GM18526 (cell line): ENCODE results near the gene PRCD.

Source experiments
- POLR2A ChIP-seq: IDR thresholded peaks from 3 replicates; pipeline ENCODE4 v1.6.1; 2011; ENCODE audit not compliant: insufficient read length; ENCODE audit errors: extremely low read depth

PRCD gene

DNA sequence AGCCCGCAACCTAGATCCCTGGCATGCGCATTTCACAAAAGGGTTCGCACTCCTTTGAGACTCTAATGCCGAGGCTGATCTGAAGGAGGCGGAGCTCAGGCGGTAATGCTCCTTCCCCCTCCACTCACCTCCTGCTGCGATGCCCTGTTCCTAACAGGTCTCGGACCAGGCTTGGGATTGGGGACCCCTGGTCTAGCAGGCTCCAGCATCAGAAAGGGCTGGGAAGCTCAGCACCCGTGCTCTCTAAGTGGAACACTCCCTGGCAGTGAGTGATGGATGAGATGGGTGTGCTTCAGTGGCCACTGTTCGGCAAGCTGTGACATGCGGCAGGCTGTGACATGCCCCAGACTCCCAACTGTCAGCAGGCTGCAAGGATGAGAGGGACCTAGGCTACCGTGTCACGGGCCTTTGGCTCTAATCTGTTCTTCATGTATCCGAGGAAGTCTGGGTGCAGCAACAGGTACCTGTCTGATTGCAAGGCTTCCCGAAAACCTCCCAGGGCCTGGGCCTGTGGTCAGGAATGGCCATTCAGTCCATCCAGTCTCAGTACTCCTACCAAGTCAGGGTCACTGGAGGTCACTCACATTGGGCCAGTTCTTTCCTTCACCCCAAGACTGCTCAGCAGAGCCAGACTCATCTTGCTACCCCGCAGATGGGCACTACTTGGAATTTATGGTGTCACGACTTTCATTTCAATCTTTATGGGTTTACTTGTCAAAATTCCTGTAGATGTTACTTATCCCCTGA, 47.1 kb downstream of the PRCD start:
- TF ChIP-seq POLR2A = no peak

DNA sequence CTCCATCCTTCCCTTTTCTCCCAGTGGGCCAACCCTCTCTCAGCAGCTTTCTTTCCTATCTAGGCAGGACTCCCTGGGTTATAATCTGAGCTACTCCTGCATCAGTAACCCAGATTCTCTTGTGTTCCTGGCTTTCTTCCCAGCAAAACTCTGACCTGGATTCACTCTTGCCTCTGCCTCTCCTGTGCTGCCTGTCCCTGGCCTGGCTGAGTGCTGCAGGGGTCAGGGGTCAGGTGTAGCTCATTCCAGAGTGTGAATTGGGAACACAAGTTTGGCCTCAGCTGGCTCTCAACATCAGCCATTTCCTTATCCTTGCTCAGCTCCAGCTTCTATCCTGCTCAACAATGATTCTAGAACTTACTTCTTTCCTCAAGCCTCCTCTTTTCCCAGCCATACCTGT, 48.3 kb downstream of the PRCD start:
- TF ChIP-seq POLR2A = no peak

DNA sequence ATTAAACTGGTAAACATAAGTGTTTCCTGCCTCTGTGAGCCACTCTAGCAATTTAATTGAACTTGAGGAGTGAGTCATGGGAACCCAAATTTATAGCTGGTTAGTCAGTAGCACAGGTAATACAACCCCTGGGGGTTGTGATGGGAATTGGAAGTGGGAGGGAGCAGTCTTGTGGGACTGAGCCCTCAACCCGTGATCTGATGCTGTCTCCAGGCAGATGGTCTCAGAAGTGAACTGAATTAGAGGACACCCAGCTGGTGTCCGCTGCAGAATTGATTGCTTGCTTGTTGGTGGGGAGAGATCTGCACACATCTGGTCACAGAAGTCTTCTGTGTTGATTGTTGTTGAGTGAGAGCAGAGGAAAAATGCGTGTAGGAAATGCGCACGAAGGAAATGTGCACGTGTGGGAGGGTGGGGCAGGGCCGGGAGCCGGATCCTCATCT, 53.6 kb downstream of the PRCD start:
- TF ChIP-seq POLR2A = no peak

- no peak for TF ChIP-seq POLR2A
These were observed 54.1 kb downstream of the PRCD start for GRCh38 chr17:76593959-76594358.

GRCh38 chr17:76594690-76595089, 54.8 kb downstream of the PRCD start:
- TF ChIP-seq POLR2A = no peak
